Chondrocyte (in vitro differentiated cells): ENCODE results near the gene HOXB1. TPM values are rescaled to one million over a fixed set of nuclear protein-coding genes. Genes with fewer than 3 reads are reported as not detected.

Source experiments
- DNase-seq: peaks from one replicate; pipeline ENCODE4 v3.0.0; 2021; ENCODE audit warnings: mixed read lengths, low spot score
- H3K27ac Mint-ChIP-seq: one replicate; pipeline ENCODE4 v1.8.0; 2021; ENCODE audit warnings: mild to moderate bottlenecking, moderate library complexity, mixed read lengths; ENCODE audit not compliant: unreplicated experiment
- H3K27me3 Mint-ChIP-seq: 2 replicates; pipeline ENCODE4 v1.8.0; 2021; ENCODE audit warnings: low read depth, mixed read lengths
- H3K36me3 Mint-ChIP-seq: 2 replicates; pipeline ENCODE4 v1.8.0; 2021; ENCODE audit warnings: low read depth, mixed read lengths
- H3K4me1 Mint-ChIP-seq: 2 replicates; pipeline ENCODE4 v1.8.0; 2021; ENCODE audit warnings: low read depth, mild to moderate bottlenecking, mixed read lengths
- H3K4me3 Mint-ChIP-seq: one replicate; pipeline ENCODE4 v1.8.0; 2021; ENCODE audit warnings: mild to moderate bottlenecking, moderate library complexity, mixed read lengths; ENCODE audit not compliant: unreplicated experiment
- H3K9me3 Mint-ChIP-seq: 2 replicates; pipeline ENCODE4 v1.8.0; 2021; ENCODE audit warnings: low read depth, mixed read lengths
- CTCF ChIP-seq: fragments of 200-600 bp; sonication (generic); IDR thresholded peaks from 2 replicates; pipeline ENCODE4 v1.5.0; 2021; ENCODE audit warnings: antibody characterized with exemption, mild to moderate bottlenecking, moderate library complexity
- total RNA-seq: library from RNA; stranded (reverse); gene quantifications from 3 replicates; pipeline ENCODE4 v1.2.1, GENCODE V29; 2021

HOXB1 gene
- total RNA-seq, 1 donor from 2014 or later, result not detected

- no peak overlapping the region for H3K27ac Mint-ChIP-seq
- no peaks in the 10 kb centered on the region for H3K36me3 Mint-ChIP-seq
- peaks cover 10% of the 10 kb centered on the region for H3K4me1 Mint-ChIP-seq
- H3K4me3 Mint-ChIP-seq, result peak overlapping the region; percentile 47
- no peaks in the 10 kb centered on the region for H3K9me3 Mint-ChIP-seq
- H3K27me3 Mint-ChIP-seq, result peaks cover 84% of the 10 kb centered on the region
- TF ChIP-seq CTCF, result no peak
- DNase-seq, result no peak
These were observed 23.8 kb upstream of the HOXB1 start for GRCh38 chr17:48554412-48555257.

GRCh38 chr17:48553826-48554225, 23.0 kb upstream of the HOXB1 start:
- Mint-ChIP-seq H3K4me1 (peaks cover 10% of the 10 kb centered on the region), H3K36me3 (no peaks in the 10 kb centered on the region), H3K4me3 (no peak overlapping the region), H3K27ac (no peak overlapping the region), H3K27me3 (peaks cover 80% of the 10 kb centered on the region), H3K9me3 (no peaks in the 10 kb centered on the region)
- no peak for TF ChIP-seq CTCF
- no peak for DNase-seq

GRCh38 chr17:48553190-48553547, 22.4 kb upstream of the HOXB1 start:
- no peak for TF ChIP-seq CTCF
- H3K27ac Mint-ChIP-seq, result no peak overlapping the region
- H3K36me3 Mint-ChIP-seq, result no peaks in the 10 kb centered on the region
- peaks cover 77% of the 10 kb centered on the region for H3K27me3 Mint-ChIP-seq
- no peaks in the 10 kb centered on the region for H3K9me3 Mint-ChIP-seq
- no peak overlapping the region for H3K4me3 Mint-ChIP-seq
- DNase-seq, result no peak
- peaks cover 10% of the 10 kb centered on the region for H3K4me1 Mint-ChIP-seq

- H3K27ac Mint-ChIP-seq, result no peak overlapping the region
- no peaks in the 10 kb centered on the region for H3K9me3 Mint-ChIP-seq
- TF ChIP-seq CTCF, result no peak
- H3K27me3 Mint-ChIP-seq, result peaks cover 77% of the 10 kb centered on the region
- H3K4me1 Mint-ChIP-seq, result peaks cover 10% of the 10 kb centered on the region
- H3K36me3 Mint-ChIP-seq, result no peaks in the 10 kb centered on the region
- DNase-seq, result no peak
- no peak overlapping the region for H3K4me3 Mint-ChIP-seq
These were observed 21.8 kb upstream of the HOXB1 start for GRCh38 chr17:48552466-48553189.

GRCh38 chr17:48551596-48552465, 21.0 kb upstream of the HOXB1 start:
- TF ChIP-seq CTCF, result no peak
- H3K36me3 Mint-ChIP-seq, result no peaks in the 10 kb centered on the region
- peaks cover 77% of the 10 kb centered on the region for H3K27me3 Mint-ChIP-seq
- no peak for DNase-seq
- H3K27ac Mint-ChIP-seq, result no peak overlapping the region
- no peaks in the 10 kb centered on the region for H3K9me3 Mint-ChIP-seq
- H3K4me3 Mint-ChIP-seq, result no peak overlapping the region
- peaks cover 10% of the 10 kb centered on the region for H3K4me1 Mint-ChIP-seq
